GF-D8 (cell line): ENCODE results near the gene DSCAM.

Experiments
- DNase-seq: peaks from one replicate; lab custom pipeline; 2025; lab: John Stamatoyannopoulos, UW

The DSCAM gene

DNA sequence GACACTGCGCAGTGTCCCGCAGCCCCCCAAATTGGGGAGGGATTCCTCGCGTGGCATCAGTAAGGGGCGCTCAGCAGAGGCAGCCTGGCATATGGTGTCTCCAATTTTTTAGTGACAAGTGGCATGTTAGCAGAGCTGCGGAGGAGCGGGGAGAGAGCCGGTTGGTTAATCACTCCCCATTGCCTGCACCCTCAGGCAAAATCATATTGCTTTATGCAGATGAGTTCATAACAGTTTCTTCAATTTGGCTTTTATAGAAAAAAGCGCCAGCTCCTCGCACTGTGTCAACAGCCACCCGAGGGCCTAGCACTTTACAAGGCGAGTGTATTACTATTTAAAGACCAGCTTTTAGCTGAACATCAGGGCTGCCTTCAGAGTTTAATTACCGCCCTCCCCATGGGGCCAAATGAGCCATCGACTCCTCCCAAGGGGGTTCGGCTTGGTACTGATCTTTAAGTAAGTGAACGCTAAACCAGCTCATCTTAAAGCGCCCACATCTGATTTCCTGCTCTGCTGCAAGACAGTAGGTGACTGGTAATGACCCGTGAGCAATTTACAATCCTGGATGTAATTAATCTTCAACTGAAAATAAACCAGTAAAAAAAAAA is 298.9 kb downstream of the DSCAM start:
- DNase-seq, result no peak

DNA sequence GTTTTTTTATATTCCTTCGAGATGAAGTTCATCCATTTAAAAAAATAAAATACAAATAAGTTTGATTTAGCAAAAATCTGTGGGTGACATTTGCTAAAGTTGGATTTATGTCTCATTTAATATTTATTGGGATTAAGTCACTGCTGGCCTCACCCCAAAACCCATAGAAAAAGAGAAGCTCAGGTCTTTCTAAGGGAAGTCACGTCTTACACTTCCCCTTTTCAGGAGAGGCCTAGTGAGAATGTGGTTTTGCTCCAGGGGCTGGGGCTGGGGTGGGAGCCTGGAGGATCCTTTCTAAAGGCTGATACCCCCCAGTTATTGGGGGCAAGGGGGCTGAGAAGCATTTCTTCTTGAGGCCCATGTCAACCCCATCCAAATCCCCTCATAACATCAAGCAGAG is 300.3 kb downstream of the DSCAM start:
- peak; percentile 7 for DNase-seq

DNA sequence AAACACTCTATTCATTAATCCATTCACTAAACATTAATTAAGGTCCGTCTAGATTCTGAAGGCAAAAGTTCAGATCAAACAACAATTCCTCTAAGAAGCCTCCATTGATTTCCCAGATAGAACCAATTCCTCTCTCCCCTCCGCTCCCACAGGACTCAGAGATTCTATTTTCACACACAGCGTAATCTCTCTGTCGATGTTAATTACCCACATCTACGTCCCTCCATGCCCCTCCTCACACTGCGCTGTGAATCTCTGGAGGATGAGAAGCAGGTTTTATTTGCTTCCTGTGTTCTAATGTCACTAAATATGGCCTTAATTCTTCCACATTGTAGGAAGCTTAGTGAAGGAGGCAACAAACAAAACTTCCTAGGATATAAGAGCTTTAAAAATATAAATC is 306.7 kb downstream of the DSCAM start:
- no peak for DNase-seq

DNA sequence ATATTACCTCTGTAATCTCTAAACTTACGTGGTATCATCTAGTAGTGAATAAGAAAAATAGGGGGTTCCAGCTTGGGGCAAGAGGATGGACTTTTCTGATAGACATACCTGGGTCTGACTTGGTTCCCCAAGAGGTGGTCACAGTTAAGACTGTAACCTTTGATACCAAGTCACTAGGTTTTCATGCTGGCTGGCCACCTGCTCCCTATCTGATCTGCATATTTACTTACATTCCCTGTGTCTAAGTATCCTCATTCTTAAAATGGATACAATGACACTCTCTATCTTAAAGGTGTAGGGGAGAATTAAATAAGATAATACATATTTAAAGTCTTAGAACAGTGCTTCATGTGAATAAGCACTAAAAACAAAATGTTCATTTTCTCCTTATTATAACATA is 312.1 kb downstream of the DSCAM start:
- DNase-seq, result no peak

DNA sequence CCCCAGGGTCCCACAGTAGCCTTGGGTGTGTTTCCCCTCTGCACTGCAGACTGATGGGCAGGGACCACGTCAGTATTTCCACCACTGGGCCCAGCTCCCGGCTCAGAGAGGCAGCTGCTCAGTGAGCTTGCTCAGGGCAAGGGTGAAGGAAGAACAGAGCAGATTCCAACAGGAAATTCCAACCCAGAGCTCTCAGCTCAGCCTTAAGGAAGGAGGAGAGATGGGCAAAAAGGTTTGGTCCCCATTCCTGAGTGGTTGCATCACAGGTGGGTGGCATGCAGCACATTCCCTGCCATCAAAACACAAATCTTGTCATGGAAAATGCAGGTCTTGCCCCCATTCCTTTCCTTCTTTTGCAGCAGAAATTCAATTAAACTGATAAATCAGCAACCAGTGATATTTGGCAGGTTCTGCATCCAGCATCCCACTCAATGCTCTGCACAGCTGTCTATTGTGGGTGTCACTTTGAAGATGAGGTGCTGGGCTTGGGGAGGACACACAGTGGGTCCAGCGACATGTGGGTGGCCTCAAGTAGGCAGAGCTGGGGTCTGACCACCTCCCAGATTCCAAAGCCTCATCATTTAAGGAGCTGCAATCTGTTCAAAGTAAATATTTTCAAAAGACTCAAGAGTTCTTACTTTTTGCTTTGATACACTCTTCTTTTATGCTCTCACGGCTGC is 315.4 kb downstream of the DSCAM start:
- no peak for DNase-seq

DNA sequence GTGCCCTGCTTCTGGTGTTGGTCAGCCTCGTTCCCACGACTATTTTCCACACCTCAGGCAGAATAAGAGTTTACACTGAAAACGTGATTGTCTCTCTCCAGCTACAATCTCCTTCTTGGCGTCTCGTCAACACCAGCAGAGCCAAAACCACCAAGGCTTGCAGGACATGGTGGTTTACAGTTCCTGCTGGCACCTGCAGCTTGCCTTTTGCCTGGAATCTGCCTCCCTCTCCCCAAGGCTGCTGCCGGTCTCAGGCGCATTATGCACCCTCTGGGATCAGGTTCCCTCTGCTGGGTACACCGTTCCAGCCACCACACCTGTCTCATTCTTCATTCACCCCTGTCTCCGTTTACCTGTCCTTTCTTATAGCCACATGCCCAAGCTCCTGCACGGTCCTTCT is 315.9 kb downstream of the DSCAM start:
- DNase-seq, result no peak

DNA sequence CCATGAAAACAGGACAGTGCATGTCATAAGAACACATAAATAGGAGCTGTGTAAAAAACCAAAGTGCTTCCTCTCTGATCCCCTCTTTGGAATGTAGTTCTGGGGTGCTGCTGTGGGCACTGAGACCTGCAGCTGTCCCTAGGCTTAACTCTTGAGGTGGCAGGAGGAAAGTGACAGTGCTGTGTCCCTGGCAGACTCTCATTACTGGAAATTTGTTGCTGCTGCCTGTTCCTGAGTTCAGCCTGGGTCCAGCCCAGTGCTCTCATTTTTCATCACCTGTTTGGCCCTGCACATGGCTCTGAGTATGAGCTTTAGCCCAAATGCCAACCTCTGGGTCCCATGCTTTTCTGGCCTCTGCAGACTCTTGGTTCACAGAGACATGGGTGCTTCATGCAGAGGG is 329.3 kb downstream of the DSCAM start:
- DNase-seq, result no peak

DNA sequence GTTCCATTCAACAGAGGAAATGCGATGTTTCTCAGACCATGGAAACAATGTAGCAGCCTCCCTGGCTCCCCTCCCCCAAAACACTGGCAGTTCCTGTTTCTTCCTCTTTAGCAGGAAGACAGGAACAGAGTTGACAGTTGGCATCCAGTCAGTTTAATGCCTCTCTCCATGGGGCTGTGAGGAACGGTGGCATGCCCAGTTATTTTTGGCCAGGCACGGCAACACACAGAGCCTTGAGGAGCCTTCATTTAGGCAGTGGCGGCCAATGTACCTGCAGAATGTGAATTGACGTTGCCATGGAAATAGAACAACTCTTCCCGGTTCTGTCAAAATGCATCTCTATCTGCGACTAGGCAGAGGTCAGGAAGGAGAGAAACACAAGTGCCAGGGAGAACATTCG is 330.6 kb downstream of the DSCAM start:
- DNase-seq, result no peak

DNA sequence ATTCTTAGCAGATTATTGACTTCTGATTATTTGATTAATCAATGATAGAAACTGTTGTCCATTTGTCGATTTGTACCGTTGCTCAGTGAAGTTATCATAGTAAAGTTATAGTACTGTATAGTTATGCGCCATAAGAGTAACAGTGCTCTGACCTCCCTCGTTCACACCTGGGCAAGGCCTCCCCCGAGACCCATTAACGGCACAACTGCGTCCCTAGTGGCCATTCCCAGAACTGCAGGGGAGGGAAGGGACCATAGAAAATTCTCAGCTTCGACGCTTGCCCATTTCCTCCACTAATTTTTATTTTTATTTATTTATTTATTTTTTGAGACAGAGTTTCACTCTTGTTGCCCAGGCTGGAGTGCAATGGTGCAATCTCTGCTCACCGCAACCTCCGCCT is 334.4 kb downstream of the DSCAM start:
- no peak for DNase-seq

DNA sequence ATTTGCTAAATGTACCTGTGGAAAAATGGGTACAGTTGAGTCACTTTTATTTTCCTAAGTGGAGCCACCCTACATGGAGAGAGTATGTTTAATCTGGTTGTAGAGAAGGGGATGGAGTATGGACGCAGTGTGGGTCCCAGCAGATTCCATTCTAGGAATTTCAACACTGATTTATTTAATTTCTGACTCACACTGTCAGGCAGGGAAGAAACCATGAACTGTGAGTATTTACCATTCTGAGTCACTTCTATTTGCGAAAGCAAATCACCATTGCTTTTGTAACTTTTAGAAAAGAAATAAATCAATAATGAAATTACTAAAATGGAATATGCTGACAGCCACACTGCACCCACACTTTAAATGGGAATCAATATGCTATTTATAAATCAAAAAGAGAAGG is 339.0 kb downstream of the DSCAM start:
- DNase-seq, result no peak

DNA sequence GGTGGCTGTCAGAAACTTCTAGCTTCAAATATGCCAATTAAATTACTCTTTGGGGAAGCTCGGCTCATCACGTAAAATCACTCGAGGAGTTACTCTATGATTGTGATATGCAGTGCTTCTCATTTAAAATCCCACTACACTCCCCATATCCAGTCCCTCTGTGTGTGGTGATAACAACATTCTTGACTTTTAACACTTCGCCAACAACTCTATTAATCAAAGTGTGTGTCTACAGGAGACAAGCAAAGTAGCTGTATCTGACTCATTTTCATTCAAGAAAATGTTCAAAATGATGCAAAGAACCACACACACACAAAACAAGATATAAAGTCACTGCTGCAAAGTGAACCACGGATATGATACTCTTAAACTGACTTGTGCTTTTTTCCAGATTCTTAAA is 341.3 kb downstream of the DSCAM start:
- no peak for DNase-seq

DNA sequence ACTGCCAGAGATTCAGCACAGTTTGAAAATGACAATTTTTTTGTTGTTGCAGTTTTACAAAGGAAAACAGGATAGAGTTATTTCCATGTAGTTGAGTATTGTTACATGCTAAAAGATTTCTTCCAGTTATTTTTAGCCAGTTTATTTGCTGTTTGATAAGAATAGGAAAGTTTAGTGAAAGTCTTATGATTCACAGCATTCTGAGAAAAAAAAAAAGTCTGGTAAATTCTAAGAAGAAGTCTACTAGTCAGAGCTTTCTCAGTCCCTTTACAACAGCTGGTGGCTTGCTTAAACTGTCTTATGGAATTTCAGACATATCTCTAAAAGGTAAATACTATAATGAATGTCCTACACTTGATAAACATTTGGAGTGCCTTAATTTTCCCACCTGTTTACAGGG is 341.7 kb downstream of the DSCAM start:
- DNase-seq, result no peak

DNA sequence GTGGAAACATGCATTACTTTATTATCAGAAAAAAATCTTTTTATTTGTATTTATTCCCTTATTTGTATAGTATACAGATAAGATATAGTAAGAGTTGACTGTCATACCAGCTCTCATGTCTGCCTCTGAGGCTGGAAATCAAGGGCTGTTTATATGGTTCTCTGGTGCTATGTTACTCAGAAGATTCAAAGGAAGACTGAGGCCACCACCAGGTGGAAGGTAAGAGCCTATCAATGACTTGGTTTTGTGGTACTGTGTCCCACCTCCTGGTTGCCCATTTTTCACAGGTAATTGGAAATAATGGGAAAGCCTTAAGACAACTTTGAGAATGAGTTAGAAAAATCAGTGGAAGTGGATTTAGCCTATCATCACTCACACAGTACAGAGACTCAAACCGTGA is 342.1 kb downstream of the DSCAM start:
- no peak for DNase-seq

DNA sequence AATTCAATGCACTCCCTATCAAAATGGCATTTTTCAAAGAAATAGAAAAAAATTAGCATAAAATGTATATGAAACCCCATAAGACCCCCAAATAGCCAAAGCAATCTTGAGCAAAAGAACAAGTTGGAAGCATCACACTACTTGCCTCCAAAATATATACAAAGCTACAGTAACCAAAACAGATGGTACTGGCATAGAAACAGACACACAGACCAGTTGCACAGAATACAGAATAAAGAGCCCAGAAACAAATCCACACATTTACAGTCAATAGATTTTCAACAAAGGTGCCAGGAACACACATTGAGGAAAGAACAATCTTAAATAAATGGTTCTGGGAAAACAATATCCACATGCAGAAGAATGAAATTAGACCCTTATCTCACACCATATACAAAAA is 350.8 kb downstream of the DSCAM start:
- DNase-seq, result no peak

DNA sequence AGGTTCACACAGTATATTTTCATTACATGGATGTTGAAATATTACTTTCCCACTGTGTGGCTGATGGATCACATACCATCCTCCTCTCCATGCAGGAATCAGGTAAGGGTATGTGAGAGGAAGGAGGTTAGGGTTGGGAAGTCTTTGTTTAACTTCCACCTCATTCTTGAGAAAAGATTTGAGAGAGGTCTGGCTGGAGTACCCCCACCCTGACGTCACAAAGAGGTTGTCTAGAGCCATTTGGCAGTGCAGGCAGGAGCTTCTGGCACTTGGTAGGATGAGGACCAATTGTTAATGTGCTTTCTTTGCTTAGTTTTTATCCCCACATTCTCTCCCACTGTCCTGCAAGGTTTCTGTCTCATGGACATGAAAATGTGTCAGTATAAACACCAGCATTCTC is 356.6 kb downstream of the DSCAM start:
- DNase-seq, result no peak

DNA sequence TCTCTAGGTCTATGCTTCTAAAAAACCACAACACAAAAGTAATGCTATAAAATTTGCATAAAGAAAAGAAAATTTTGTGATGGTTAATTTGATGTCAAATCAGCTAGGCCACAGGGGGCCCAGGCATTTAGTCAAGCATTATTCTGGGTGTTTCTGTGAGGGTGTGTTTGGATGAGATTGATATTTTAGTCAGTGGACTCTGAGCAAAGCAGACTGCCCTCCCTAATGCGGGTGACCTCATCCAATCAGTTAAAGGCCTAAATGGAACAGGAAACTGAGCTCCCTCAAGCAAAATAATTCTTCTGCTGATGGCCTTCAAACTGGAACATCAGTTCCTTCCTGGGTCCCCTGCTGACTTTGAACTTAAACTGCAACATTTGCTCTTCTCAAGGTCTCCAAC is 358.0 kb downstream of the DSCAM start:
- DNase-seq, result no peak

DNA sequence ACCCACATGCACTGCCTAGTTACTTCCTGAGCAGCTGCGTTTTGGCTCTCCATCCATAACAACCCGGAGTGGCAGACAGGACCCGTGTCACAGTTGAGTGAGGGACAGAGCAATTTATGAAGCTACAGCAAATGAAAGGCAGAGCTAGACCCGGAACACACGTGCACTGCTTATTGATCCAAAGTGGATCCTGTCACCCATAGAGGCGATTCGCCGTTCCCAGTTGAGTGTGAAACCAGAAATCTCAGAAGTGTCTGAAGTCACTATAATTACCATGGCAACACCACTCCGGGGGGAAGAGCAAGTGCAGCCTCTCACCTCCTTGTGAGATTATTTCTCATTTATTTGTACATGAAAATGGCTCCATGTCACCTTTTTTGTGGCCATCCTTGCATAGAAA is 365.2 kb downstream of the DSCAM start:
- no peak for DNase-seq

DNA sequence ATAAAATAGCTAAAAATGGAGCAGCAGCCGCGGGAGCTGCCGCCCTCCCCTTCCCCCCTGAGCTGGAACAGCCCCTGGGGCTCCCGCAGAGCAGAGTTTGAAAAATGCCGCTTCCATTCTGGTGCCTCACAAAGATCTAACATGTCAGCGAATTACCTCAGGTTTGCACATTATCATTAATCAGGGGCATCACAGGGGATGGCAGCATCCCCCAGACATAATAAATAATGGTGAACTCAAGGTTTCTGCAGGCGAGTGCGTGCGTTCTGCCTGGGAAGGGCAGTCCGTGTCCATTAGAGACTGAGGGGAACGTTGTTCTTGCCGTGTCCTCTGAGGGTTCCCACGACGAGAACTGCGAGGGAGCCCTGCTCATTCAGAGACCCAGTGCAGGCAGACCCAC is 372.4 kb downstream of the DSCAM start:
- DNase-seq, result no peak

DNA sequence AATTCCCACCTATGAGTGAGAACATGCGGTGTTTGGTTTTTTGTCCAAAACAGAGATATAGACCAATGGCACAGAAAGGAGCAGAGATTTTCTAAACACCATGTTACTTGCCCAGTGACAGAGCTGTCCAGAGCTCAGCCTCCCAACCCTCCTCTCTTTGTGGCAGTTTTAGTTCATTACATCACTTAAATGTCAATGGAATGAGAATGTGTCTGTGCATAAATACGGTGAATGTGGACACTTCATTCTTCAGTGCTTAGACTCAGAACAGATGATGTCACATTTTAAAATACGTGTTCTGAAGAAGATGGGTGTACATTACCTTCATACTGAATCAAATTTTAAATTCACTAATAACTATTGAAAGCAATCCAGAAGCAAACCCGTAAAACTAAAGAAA is 374.9 kb downstream of the DSCAM start:
- no peak for DNase-seq

DNA sequence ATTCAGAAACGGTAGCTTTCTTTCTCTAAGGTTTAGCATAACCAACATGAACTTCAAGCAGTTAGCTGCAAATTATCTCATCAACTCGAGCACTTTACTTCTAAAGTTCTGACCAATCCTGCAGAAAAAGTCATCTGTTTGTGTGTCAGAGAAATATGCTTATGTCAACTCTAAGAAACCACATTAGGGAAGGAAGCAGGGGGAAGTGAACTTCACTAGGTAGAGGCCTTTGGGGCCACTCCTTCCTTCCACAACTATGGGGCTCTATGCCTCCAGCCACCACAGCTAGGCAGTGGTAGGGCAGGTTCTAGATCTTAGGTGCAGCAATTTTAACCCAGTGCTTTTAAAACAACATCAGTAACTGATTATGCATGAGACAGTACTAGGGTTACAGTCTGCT is 375.9 kb downstream of the DSCAM start:
- DNase-seq, result no peak

DNA sequence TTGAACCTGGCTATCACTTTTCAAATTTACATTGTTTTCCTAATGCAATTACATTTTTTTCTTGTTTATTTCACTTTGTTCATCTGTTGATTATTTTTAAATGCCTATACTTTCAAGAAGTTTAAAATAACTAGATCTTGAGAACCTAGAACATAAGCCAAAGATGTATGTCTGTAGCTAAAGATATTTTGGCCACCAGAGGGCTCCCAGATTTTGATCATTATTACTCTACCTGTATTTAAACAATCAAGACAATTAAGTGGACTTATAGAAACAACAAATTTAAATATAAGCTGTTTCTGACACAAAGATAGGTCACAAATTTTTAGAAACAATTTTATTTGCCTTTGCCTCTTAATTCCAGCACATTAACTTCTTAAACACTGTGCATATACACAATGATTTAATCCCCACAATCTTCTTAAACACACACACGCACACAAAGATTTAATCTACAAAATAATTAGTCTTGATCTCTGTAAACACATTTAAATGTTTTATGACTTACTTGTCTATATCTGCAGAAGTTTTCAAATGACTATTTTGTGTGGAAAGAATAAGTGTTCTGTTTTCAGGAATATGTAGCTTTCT is 380.0 kb downstream of the DSCAM start:
- DNase-seq, result no peak

DNA sequence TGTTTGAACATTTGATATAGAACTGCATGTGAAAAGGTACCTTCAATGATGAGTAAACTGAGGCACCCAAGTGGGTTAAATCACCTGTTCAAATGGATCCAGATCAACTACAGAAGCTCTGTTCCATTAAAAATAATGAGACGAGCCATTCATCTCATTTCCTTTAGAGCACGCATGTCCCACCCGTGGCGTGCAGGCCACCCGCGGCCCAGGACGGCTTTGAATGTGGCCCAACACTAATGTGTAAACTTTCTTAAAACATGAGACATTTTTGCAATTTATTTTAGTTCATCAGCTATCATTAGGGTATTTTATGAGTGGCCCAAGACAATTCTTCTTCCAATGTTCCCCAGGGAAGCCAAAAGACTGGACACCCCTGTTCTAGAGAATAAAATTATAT is 381.6 kb downstream of the DSCAM start:
- DNase-seq, result no peak

DNA sequence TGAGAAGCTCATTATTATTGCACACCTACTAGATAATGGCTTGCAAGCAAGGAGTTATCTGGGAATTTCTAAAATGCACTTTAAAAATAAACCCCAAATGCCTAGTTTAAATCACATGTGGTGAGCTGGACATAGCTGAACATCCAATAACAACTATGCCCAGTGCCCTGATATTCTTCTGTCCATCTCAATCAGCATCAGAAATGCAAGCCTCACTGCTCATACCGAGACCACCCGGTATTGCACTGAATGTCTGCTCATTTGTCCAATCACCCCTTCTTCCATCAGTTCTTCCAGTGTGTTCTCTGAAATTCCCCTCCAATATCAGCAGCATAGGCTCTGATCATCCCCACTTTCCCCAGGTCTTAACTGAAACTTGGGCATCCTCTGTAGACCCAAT is 383.8 kb downstream of the DSCAM start:
- DNase-seq, result no peak

DNA sequence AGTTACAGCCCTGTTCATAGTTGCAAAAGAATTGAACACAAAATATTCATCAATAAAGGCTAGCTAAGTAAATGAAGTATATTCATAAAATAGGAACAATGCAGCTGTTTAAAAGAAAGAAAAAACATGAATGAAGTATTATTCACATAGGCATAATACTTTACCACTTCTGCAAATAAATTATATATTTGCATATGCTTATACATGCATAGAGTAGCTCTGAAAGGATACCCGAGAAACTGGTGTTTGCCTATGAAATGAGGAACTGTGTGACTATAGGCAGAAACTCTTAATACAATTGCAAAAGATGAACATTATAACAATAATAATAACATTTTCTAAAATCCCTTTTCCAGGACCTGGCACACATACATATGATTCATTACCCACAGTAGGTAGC is 385.9 kb downstream of the DSCAM start:
- no peak for DNase-seq
